HG03442 (cell line): ENCODE measurements around the gene SDF2.
"Not testable (repeated sequence)": the region's sequence is repeated elsewhere in the genome, so short reads cannot be mapped to it uniquely, and the experiment has no call there.

ENCODE experiments used
- ATAC-seq: cut with Tn5 transposase; IDR thresholded peaks from one replicate; pipeline ENCODE4 v1.9.1; 2021; ENCODE audit warnings: mild to moderate bottlenecking, moderate library complexity; ENCODE audit not compliant: unreplicated experiment

The SDF2 gene

GRCh38 chr17:28685366-28685765, 23.7 kb upstream of the SDF2 start:
- ATAC-seq, result no peak

GRCh38 chr17:28684963-28685362, 23.3 kb upstream of the SDF2 start:
- no peak for ATAC-seq

GRCh38 chr17:28682655-28683054, 20.9 kb upstream of the SDF2 start:
- no peak for ATAC-seq

- no peak for ATAC-seq
Observed at GRCh38 chr17:28675980-28676379, 14.3 kb upstream of the SDF2 start.

- ATAC-seq, result no peak
Observed at GRCh38 chr17:28675490-28675889, 13.8 kb upstream of the SDF2 start.

- ATAC-seq, result no peak
Observed at GRCh38 chr17:28669918-28670317, 8.2 kb upstream of the SDF2 start.

GRCh38 chr17:28667870-28668269, 6.2 kb upstream of the SDF2 start:
- ATAC-seq, result no peak

GRCh38 chr17:28665994-28666393, 4.3 kb upstream of the SDF2 start:
- no peak for ATAC-seq

- ATAC-seq, result no peak
Observed at GRCh38 chr17:28663723-28664122, 2.0 kb upstream of the SDF2 start.

- no peak for ATAC-seq
Observed at GRCh38 chr17:28662527-28662829, 772 bp upstream of the SDF2 start.

GRCh38 chr17:28659497-28659881, 2.2 kb downstream of the SDF2 start:
- not testable (repeated sequence) for ATAC-seq

GRCh38 chr17:28658766-28659496, 2.8 kb downstream of the SDF2 start:
- not testable (repeated sequence) for ATAC-seq

- ATAC-seq, result not testable (repeated sequence)
Observed at GRCh38 chr17:28658342-28658741, 3.4 kb downstream of the SDF2 start.

GRCh38 chr17:28657756-28658155, 4.0 kb downstream of the SDF2 start:
- no peak for ATAC-seq

- ATAC-seq, result no peak
Observed at GRCh38 chr17:28655160-28655559, 6.5 kb downstream of the SDF2 start.

- ATAC-seq, result no peak
Observed at GRCh38 chr17:28648698-28649097, 13.0 kb downstream of the SDF2 start.

- no peak for ATAC-seq
Observed at GRCh38 chr17:28646039-28646754, 15.5 kb downstream of the SDF2 start.

GRCh38 chr17:28645576-28645939, 16.1 kb downstream of the SDF2 start:
- no peak for ATAC-seq

GRCh38 chr17:28644787-28645575, 16.7 kb downstream of the SDF2 start, which contains the start of gene BLTP2:
Gene BLTP2 (minus strand): TSS chr17:28645158. CDS start chr17:28645056, 102 bp downstream.
- peak; percentile 88 for ATAC-seq

- no peak for ATAC-seq
Observed at GRCh38 chr17:28643983-28644786, 17.5 kb downstream of the SDF2 start.

GRCh38 chr17:28641579-28641978, 20.1 kb downstream of the SDF2 start:
- no peak for ATAC-seq
